HG03432 (cell line): ENCODE measurements around the gene MRNIP.

Experiments
- ATAC-seq: cut with Tn5 transposase; IDR thresholded peaks from one replicate; pipeline ENCODE4 v1.9.1; 2021; ENCODE audit warnings: mild to moderate bottlenecking, moderate library complexity; ENCODE audit not compliant: unreplicated experiment

Gene MRNIP

GRCh38 chr5:179822444-179822990 lies 36.1 kb downstream of the MRNIP start:
- ATAC-seq = no peak

GRCh38 chr5:179822059-179822432 lies 36.6 kb downstream of the MRNIP start:
- ATAC-seq = no peak

GRCh38 chr5:179821298-179822058 lies 37.1 kb downstream of the MRNIP start:
- ATAC-seq = peak; percentile 45

- ATAC-seq = peak; percentile 43
Measured at GRCh38 chr5:179820483-179821297, 37.9 kb downstream of the MRNIP start, which contains the start of gene SQSTM1. Gene SQSTM1, plus strand, starts transcription at chr5:179820905. Its CDS starts 32 bp downstream, at chr5:179820937.

- ATAC-seq = no peak
Measured at GRCh38 chr5:179820127-179820482, 38.5 kb downstream of the MRNIP start.

GRCh38 chr5:179819296-179820126 lies 39.1 kb downstream of the MRNIP start:
- ATAC-seq = peak; percentile 23

GRCh38 chr5:179818746-179819295 lies 39.8 kb downstream of the MRNIP start:
- ATAC-seq = peak; percentile 70

- no peak for ATAC-seq
Measured at GRCh38 chr5:179817890-179818745, 40.5 kb downstream of the MRNIP start.

- no peak for ATAC-seq
Measured at GRCh38 chr5:179817470-179817840, 41.2 kb downstream of the MRNIP start.

- ATAC-seq = no peak
Measured at GRCh38 chr5:179816796-179817469, 41.7 kb downstream of the MRNIP start.

GRCh38 chr5:179816401-179816795 lies 42.2 kb downstream of the MRNIP start:
- ATAC-seq = no peak

GRCh38 chr5:179815491-179816249 lies 42.9 kb downstream of the MRNIP start:
- ATAC-seq = no peak

GRCh38 chr5:179814090-179814489 lies 44.5 kb downstream of the MRNIP start:
- no peak for ATAC-seq

GRCh38 chr5:179812997-179813607 lies 45.5 kb downstream of the MRNIP start:
- no peak for ATAC-seq

GRCh38 chr5:179812135-179812825 lies 46.3 kb downstream of the MRNIP start:
- no peak for ATAC-seq

GRCh38 chr5:179806250-179807048 lies 52.2 kb downstream of the MRNIP start, which contains the start of gene MGAT4B:
Gene MGAT4B, minus strand, starts transcription at chr5:179806866. Its CDS starts 283 bp downstream, at chr5:179806583.
- ATAC-seq = peak; percentile 72
